Thymus (tissue), 11 donors: ENCODE data around the gene IRF8. TPM values are rescaled to one million over a fixed set of nuclear protein-coding genes. Genes with fewer than 3 reads are reported as not detected.
A peak's percentile ranks its signal among the peaks of the same experiment; 100 is the strongest.

Source experiments
- DNase-seq, 9 donors: peaks; one replicate each; pipeline ENCODE4 v3.0.0-alpha.2; 2013; ENCODE audit warnings: low spot score in 9 of 9, low read depth in 6 of 9, missing footprints in 1 of 9
- H3K27ac ChIP-seq, 2 donors: one replicate each; pipeline ENCODE4 v1.5.1; 2013; ENCODE audit warnings: control low read depth in 1 of 2, low read depth in 1 of 2, low read length in 1 of 2, mild to moderate bottlenecking in 1 of 2, moderate library complexity in 1 of 2
- H3K27me3 ChIP-seq, 2 donors: one replicate each; pipeline ENCODE4 v1.5.1; 2013; ENCODE audit warnings: low read length in 1 of 2; ENCODE audit not compliant: control insufficient read depth in 2 of 2, insufficient read depth in 1 of 2
- H3K36me3 ChIP-seq, 2 donors: one replicate each; pipeline ENCODE4 v1.5.1; 2013; ENCODE audit warnings: low read length in 1 of 2, mild to moderate bottlenecking in 1 of 2, moderate library complexity in 1 of 2; ENCODE audit not compliant: control insufficient read depth in 2 of 2, insufficient read depth in 2 of 2
- H3K4me1 ChIP-seq, 2 donors: one replicate each; pipeline ENCODE4 v1.5.1; 2013; ENCODE audit warnings: low read length in 2 of 2; ENCODE audit not compliant: control insufficient read depth in 2 of 2, insufficient read depth in 2 of 2
- H3K4me3 ChIP-seq, 2 donors: one replicate each; pipeline ENCODE4 v1.5.1; 2013; ENCODE audit warnings: low read length in 2 of 2, control low read depth in 1 of 2, mild to moderate bottlenecking in 1 of 2
- H3K9me3 ChIP-seq, 2 donors: one replicate each; pipeline ENCODE4 v1.5.1; 2013; ENCODE audit warnings: low read length in 1 of 2, mild to moderate bottlenecking in 1 of 2; ENCODE audit not compliant: control insufficient read depth in 2 of 2, insufficient read depth in 1 of 2
- WGBS: extraction: QIAGEN DNeasy Blood & Tissue Kit; methylation state at CpG from one replicate; pipeline ENCODE4 v1.1.7; 2013; 5-methylcytosine and 5-hydroxymethylcytosine counted together
- polyA plus RNA-seq: library from polyadenylated mRNA; stranded (reverse); fragments of 200-250 nt; gene quantifications from one replicate; pipeline ENCODE4 v1.2.3, GENCODE V29; 2013
- total RNA-seq: library from RNA; stranded (reverse); fragments of 120-200 nt; gene quantifications from one replicate; pipeline ENCODE4 v1.2.4, GENCODE V29; 2013
- donor health status: healthy.

Gene IRF8
- total and polyA plus RNA-seq, 2 donors: 38.8 to 119 TPM

GRCh38 chr16:85943711-85944110, 44.7 kb downstream of the IRF8 start:
- no peaks in the 10 kb centered on the region for H3K9me3 ChIP-seq
- 97% methylated on average over 2 of the region's 2 CpGs for WGBS
- H3K4me3 ChIP-seq: no peak overlapping the region
- DNase-seq: no peak
- peaks cover 2 to 28% of the 10 kb centered on the region in 2 donors for H3K4me1 ChIP-seq
- peaks cover 6 to 32% of the 10 kb centered on the region in 2 donors for H3K27me3 ChIP-seq
- H3K27ac ChIP-seq: no peak overlapping the region
- H3K36me3 ChIP-seq: no peaks in the 10 kb centered on the region

GRCh38 chr16:85944572-85945423, 45.8 kb downstream of the IRF8 start:
- DNase-seq: no peak
- no peaks in the 10 kb centered on the region for H3K36me3 ChIP-seq
- no peak overlapping the region for H3K4me3 ChIP-seq
- H3K4me1 ChIP-seq: peaks cover 2 to 28% of the 10 kb centered on the region in 2 donors
- H3K27ac ChIP-seq: peak overlapping the region in 1 of 2 donors; percentile 80
- no peaks in the 10 kb centered on the region for H3K9me3 ChIP-seq
- peaks cover 10 to 39% of the 10 kb centered on the region in 2 donors for H3K27me3 ChIP-seq
- 67% methylated on average over 7 of the region's 7 CpGs for WGBS

- WGBS: 73% methylated on average over 11 of the region's 11 CpGs
- H3K36me3 ChIP-seq: no peaks in the 10 kb centered on the region
- peaks cover 2 to 28% of the 10 kb centered on the region in 2 donors for H3K4me1 ChIP-seq
- peak overlapping the region in 1 of 2 donors; percentile 80 for H3K27ac ChIP-seq
- H3K9me3 ChIP-seq: no peaks in the 10 kb centered on the region
- no peak for DNase-seq
- H3K27me3 ChIP-seq: peaks cover 10 to 44% of the 10 kb centered on the region in 2 donors
- no peak overlapping the region for H3K4me3 ChIP-seq
These were observed 46.4 kb downstream of the IRF8 start for GRCh38 chr16:85945424-85945751.

- DNase-seq: no peak
These were observed 47.7 kb downstream of the IRF8 start for GRCh38 chr16:85946541-85947124.

GRCh38 chr16:85947230-85948137, 48.5 kb downstream of the IRF8 start:
- H3K4me1 ChIP-seq: peaks cover 2 to 28% of the 10 kb centered on the region in 2 donors
- DNase-seq: peak in 1 of 9 donors; percentile 37
- H3K27me3 ChIP-seq: peaks cover 10 to 44% of the 10 kb centered on the region in 2 donors
- H3K9me3 ChIP-seq: no peaks in the 10 kb centered on the region
- 52% methylated on average over 32 of the region's 32 CpGs for WGBS
- H3K27ac ChIP-seq: no peak overlapping the region
- H3K36me3 ChIP-seq: no peaks in the 10 kb centered on the region
- H3K4me3 ChIP-seq: no peak overlapping the region

More at GRCh38 chr16:85946541-85947124, 47.7 kb downstream of the IRF8 start:
- H3K4me1 ChIP-seq: peaks cover 2 to 28% of the 10 kb centered on the region in 2 donors
- no peak overlapping the region for H3K27ac ChIP-seq
- H3K9me3 ChIP-seq: no peaks in the 10 kb centered on the region
- 90% methylated on average over 13 of the region's 13 CpGs for WGBS
- no peak overlapping the region for H3K4me3 ChIP-seq
- no peaks in the 10 kb centered on the region for H3K36me3 ChIP-seq
- peaks cover 10 to 44% of the 10 kb centered on the region in 2 donors for H3K27me3 ChIP-seq

- no peak overlapping the region for H3K4me3 ChIP-seq
- no peak overlapping the region for H3K27ac ChIP-seq
- H3K36me3 ChIP-seq: no peaks in the 10 kb centered on the region
- WGBS: 32% methylated on average over 20 of the region's 20 CpGs
- peaks cover 2 to 28% of the 10 kb centered on the region in 2 donors for H3K4me1 ChIP-seq
- no peaks in the 10 kb centered on the region for H3K9me3 ChIP-seq
- DNase-seq: no peak
- peaks cover 10 to 44% of the 10 kb centered on the region in 2 donors for H3K27me3 ChIP-seq
These were observed 49.2 kb downstream of the IRF8 start for GRCh38 chr16:85948138-85948509.

- no peak for DNase-seq
- Histone ChIP-seq H3K4me1 (peaks cover 2 to 28% of the 10 kb centered on the region in 2 donors), H3K27me3 (peaks cover 10 to 44% of the 10 kb centered on the region in 2 donors), H3K4me3 (no peak overlapping the region), H3K27ac (no peak overlapping the region), H3K36me3 (no peaks in the 10 kb centered on the region), H3K9me3 (no peaks in the 10 kb centered on the region)
- WGBS: 91% methylated on average over 14 of the region's 14 CpGs
These were observed 49.8 kb downstream of the IRF8 start for GRCh38 chr16:85948616-85949265.

GRCh38 chr16:85950136-85950918, 51.4 kb downstream of the IRF8 start:
- no peak overlapping the region for H3K27ac ChIP-seq
- H3K4me1 ChIP-seq: peaks cover 2 to 20% of the 10 kb centered on the region in 2 donors

More at GRCh38 chr16:85950136-85950918, 51.4 kb downstream of the IRF8 start:
- Histone ChIP-seq H3K9me3 (no peaks in the 10 kb centered on the region), H3K36me3 (no peaks in the 10 kb centered on the region), H3K27me3 (peaks cover 10 to 43% of the 10 kb centered on the region in 2 donors), H3K4me3 (no peak overlapping the region)
- WGBS: 72% methylated on average over 14 of the region's 14 CpGs
- no peak for DNase-seq
